Large intestine (tissue), 1 donor: ENCODE data around the gene NOL8. TPM values are rescaled to one million over a fixed set of nuclear protein-coding genes. Genes with fewer than 3 reads are reported as not detected.

ENCODE experiments used
- polyA plus RNA-seq: library from polyadenylated mRNA; unstranded; fragments of 120-200 nt; gene quantifications from one replicate; pipeline ENCODE4 v1.2.1, GENCODE V29; 2013

Gene NOL8
- polyA plus RNA-seq, 1 donor: 38.8 TPM

Other genes starting within 250 kb of the NOL8 start
- 82.1 TPM for gene SPTLC1, start 209.9 kb downstream of the NOL8 start, polyA plus RNA-seq
- 60.5 TPM for gene IARS1, start 31.7 kb downstream of the NOL8 start, polyA plus RNA-seq
- gene CENPP, start 603 bp upstream of the NOL8 start, polyA plus RNA-seq: 2.8 TPM
- gene OGN, start 79.2 kb upstream of the NOL8 start, polyA plus RNA-seq: 184 TPM
- 0.85 TPM for gene OMD, start 99.1 kb upstream of the NOL8 start, polyA plus RNA-seq
- 40.3 TPM for gene ASPN, start 157.2 kb upstream of the NOL8 start, polyA plus RNA-seq
- gene ECM2, start 210.6 kb upstream of the NOL8 start, polyA plus RNA-seq: 9.8 TPM